Measurements from ENCODE around the gene CHST11.

- TF ChIP-seq CTCF (IDR thresholded peaks at IDR 0.05) (no peak), POLR2A (IDR thresholded peaks at IDR 0.05; ENCODE audit: low read depth) (no peak)
Observed at GRCh38 chr12:104412681-104413080, 44.1 kb upstream of the CHST11 start.

Measured in esophagus muscularis mucosa (tissue), 3 donors.